ENCODE results near the gene TBX2.

The TBX2 gene

DNA sequence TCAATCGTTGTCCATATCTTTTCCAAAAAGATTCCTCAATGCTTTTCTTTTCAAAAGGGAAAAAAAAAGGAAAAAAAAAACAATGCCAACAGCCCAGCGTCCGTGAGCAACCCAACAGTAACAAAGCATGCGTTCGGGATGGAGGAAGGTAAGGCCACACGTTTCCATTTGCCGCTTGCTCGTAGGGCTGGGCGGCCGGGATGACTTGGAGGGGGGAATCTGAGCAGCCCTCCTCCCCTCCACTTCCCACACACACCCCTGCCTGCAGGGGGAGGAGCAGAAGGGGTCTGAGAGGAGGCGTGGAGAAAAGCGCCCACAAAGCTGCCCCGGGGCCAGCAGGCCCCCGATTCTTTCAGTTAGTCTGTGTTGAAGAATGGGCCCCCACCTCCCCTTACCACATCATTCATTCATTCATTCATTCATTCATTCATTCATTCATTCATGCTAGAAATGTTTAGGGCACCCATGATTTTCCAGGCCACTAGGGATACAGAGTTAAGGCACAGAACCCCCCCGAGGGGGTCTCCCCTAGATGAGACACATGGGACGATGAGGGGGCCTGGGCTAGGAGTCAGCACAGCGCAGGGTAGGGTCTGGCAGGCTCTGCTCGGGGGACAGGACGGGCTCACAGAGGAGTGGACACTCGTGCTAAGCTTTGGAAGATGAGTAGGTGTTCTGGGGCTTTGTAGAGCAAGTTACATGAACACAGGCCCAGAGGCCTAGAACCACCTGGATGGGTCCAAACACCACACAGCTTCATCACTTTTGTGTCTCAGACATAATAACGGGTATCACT lies 10.9 kb upstream of the TBX2 start:
- DNase-seq, result no peak

GRCh38 chr17:61389670-61390478 lies 9.8 kb upstream of the TBX2 start:
- DNase-seq, result no peak

GRCh38 chr17:61390479-61390791 lies 9.2 kb upstream of the TBX2 start:
- no peak for DNase-seq

- DNase-seq, result no peak
Measured at GRCh38 chr17:61391595-61392291, 7.9 kb upstream of the TBX2 start.

GRCh38 chr17:61392679-61393078 lies 7.0 kb upstream of the TBX2 start:
- no peak for DNase-seq

DNA sequence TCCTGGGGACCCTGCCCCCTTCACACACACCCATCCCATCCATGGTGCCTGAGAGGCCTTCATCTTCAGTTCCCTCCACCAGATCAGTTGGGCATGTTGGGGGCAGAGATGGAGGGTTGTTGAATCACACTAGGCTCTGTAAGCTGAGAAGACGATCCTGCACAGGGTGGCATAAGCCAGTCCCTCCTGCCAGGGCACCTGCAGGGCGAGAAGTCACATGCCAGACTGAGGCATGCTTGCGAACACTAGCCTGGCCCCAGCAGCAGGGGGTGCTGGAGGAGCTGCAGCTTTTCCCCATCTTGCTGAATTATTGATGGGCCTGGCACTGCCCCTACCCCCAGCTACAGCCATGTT lies 6.1 kb upstream of the TBX2 start:
- DNase-seq, result no peak

DNA sequence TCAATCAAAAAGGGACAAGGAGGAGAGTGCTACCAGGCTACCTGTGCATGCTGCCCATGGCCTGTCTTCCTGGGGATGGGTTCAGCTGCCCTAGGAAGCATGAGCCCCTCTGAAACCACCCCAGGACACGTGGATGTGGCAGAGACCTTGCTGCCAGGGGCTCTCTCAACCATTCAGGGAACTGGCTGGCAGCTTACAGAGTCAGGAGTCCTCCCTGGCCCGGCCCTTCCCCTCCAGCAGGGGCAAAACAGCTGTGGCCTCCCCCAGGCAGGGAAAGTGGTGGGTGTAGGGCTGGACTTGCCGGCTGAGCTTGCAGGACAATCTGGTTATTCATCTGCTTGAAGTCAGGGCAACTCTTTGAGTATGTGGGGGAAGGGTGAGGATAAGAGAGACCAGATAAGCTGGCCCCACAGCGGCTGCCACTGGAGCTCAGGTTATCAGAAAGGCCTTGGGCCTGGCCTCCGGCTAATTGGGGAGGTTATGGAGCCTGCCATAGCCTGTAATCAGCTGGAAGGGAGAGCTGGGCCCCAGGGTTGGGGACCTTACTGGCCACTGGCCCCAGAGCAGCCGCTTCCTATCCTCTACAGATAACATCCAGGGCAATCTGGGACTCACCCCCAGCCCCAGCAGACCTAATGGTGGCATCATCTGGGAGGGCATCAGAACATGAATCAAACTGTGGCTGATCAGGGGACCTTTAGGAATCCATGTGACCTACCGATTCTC lies 5.6 kb upstream of the TBX2 start:
- DNase-seq, result no peak

- no peak for DNase-seq
Measured at GRCh38 chr17:61394630-61395408, 4.8 kb upstream of the TBX2 start.

DNA sequence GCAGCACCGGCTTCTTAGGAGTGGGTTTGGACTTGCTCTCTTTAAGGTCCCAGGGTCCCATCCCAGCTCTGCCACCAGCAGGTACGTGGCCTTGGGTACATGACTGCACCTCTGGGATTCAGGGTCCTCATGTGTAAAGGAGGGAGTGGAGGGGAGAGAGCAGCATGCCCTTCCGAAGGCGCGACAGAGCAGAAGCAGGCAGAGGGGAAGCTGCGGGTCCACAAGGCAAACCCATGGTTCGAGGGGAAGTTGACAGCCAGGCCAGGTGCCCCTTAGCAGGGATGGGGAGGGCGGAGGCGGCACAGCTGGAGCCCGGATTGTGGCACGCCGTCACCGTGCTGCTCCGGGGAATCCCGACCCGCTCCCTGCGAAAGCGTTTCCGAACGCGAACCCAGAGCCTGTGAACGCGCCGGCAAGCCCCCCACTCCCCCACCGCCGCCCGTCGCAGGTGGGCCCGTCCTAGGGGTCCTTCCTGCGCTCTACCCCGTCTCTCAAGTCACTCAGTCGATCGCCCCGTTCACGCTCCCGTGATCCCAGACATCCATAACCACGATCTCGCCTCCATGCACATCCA lies 4.1 kb upstream of the TBX2 start:
- no peak for DNase-seq

DNA sequence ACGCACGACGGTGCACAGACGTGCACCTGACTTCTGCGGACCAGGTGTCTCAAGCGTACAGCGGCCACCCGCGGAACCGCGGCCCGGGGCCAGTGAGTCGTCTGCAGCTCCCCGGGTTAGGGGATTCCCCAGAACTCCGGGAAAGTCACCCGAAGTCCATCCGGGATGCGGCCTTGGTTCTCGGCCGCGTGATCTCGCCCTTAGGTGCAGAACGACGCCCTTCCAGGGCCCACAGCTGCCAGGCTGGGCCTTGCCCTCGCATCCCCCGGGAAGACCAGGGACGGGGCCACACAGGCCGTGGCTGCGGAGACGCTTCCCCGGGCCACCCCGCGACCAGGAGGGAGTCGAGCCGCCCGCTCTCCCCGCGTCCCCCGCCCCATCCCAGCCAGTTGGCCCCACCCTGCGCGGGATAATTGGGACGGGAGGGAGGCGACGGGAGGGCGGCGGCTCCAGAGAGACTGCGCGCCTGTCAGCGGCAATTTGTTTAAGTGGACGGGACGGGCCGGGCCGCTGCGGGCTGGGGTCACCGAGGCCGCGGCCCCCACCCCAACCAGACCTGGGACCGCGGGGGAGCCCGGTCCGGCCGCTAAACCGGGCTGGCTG lies 3.6 kb upstream of the TBX2 start:
- no peak for DNase-seq

DNA sequence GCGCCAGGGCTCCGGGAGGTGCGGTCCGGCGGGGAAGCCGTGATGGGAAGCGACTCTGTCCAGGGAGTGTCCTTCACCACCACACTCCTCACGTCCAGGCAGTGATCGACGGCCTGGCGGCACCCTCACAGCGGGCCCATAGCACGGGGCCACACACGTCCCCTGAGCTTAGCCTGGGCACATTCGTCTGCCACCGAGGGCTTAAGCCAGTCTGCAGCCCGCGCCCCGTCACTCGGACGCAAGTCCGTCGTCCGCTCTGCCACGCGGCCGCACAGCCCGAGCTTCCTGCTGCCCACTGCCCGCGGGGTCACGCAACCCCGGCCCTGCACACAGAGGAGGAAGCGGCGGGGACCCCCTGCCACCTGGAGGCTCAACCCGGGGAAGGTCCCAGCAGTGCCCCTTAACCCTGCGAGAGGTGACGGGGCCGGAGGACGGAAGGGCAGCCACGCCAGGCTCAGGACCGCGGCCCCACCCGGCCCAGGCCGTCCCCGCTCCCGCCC lies 3.0 kb upstream of the TBX2 start:
- DNase-seq, result no peak

DNA sequence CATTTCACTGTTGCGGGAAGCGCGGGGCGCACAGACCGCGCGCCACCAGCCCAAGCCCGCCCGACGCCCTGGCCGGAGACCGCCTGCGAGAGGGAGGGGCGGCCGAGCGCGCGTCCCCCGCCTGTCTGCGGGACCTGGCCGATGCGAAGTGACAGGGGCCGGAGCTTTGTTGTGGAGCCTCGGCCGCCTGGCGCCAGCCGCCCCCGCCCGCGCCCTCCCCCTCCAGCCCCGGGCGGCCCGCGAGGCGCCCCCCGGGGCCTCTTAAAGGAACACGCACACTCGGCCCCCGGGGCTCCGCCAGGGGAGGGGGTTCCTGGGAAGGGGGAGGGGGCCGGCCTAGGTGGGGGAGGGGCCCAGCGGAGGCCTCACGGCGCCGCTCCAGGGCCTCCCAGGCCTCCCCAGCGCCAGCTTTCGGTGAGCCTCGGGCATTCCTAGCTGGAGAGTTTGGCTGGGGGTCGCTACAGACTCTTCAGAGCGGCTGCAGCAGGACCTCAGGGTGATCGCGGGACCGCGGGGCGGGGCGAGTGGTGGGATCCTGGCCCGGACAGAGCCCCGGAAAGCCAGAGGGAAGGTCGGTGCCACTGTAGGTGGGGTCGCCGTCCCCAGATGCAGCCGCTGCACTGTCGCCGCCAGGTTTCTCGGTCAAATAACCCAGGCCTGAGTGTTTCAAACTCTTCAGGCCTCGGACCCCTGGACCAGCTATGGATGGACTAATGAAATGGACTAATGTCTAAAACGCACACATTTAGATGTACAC lies 2.4 kb upstream of the TBX2 start:
- no peak for DNase-seq

DNA sequence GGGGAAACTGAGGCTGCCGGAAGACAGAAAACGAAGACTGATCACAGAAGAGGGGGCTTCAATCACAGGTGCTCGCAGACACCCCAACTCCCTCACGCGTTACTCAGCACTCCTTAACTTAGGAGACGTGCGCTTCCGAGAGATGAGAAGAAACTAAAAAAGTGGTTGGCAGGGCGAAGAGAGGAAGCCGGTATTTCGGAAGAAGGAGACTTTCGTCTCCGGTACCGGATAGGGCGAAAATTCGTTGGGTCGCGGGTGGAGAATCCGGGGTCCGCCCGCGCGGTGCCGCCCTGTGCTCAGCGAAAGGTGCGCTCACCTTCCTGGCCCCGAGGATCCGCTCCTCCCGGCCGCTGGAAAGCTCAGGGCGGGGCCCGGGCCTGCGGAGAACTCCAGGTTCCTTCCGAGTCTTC lies 917 bp upstream of the TBX2 start:
- no peak for DNase-seq

DNA sequence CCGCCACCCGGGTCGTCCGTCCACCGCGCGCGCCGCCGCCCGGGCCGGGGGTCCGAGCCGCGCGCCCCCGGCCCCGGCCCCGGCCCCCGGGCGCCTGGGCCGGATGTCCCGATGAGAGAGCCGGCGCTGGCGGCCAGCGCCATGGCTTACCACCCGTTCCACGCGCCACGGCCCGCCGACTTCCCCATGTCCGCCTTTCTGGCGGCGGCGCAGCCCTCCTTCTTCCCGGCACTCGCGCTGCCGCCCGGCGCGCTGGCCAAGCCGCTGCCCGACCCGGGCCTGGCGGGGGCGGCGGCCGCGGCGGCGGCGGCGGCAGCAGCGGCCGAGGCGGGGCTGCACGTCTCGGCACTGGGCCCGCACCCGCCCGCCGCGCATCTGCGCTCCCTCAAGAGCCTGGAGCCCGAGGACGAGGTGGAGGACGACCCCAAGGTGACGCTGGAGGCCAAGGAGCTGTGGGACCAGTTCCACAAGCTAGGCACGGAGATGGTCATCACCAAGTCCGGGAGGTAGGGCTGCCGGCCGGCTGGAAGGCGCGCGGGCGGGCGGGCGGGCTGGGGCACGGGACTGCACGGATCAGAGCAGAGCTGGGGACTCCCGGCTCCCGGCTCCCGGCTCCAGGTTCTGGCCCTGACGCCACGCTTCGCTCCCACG lies 548 bp downstream of the TBX2 start:
- DNase-seq, result no peak

- DNase-seq, result no peak
Measured at GRCh38 chr17:61400717-61401388, 1.2 kb downstream of the TBX2 start.

DNA sequence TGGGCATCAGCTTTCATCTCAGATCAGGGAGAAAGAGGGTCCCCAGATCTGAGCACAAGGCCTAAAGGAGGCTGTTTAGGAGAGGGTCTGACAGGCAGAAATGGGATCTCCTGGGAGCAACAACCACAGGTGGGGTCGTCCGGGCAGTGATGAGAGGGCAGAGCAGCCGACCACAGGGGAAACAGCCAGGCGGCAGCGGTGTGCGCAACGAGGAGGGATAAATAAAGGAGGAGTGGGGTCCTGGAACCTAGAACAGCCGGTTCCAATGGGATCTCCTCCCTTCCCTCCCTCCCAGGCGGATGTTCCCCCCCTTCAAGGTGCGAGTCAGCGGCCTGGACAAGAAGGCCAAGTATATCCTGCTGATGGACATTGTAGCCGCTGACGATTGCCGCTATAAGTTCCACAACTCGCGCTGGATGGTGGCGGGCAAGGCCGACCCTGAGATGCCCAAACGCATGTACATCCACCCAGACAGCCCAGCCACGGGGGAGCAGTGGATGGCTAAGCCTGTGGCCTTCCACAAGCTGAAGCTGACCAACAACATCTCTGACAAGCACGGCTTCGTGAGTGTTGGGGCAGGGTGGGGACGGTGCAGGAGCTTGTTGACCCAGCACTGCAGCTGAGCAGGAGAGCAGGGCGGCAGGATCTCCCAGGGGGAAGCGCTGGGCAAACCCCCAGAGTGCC lies 1.9 kb downstream of the TBX2 start:
- no peak for DNase-seq

DNA sequence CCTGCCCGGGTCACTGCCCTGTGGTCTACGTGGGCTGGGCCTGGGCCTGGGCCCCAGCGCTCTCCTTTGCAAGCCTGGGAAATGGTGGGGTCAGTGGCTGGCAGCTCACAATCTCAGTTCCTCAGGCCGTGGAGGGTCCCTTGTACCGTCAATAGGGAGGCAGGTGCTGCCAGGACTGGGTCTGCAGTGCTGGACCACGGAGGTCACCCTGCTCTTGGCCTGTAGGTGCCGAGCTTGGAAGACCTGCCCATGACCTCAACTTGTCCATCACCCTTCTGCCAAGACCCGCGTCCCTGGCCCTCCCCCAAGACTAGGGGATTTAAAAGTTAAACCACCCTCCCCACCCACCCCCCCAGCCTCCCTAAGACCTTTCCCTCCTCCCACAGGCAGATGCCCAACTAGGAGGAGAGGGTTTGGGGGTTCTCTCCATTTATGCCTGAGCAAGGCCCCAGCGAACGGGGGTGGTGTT lies 2.5 kb downstream of the TBX2 start:
- DNase-seq, result no peak

- DNase-seq, result no peak
Measured at GRCh38 chr17:61402978-61403800, 3.5 kb downstream of the TBX2 start.
